KBM-7 (cell line): ENCODE data around the gene NPC1.
"Not testable (repeated sequence)": the region's sequence is repeated elsewhere in the genome, so short reads cannot be mapped to it uniquely, and the experiment has no call there.

Experiments
- DNase-seq: peaks from one replicate; pipeline ENCODE4 v3.0.0-alpha.2; 2015
- in situ Hi-C: fragments of 300-500 bp; cut with MboI; formaldehyde crosslinking; loops from 2 replicates; pipeline ENCODE4 v1.14.3; 2020; ENCODE audit warnings: low sequenced_read_pairs, low pct_unique_long_range_greater_than_20kb, mixed read lengths

Gene NPC1

GRCh38 chr18:23531912-23532311 is 54.4 kb downstream of the NPC1 start:
- in situ Hi-C loops: no loop called here
- DNase-seq: no peak

GRCh38 chr18:23530195-23530594 is 56.1 kb downstream of the NPC1 start:
- DNase-seq: no peak

GRCh38 chr18:23529604-23530003 is 56.7 kb downstream of the NPC1 start:
- in situ Hi-C loops: no loop called here
- no peak for DNase-seq

More at GRCh38 chr18:23530195-23530594, 56.1 kb downstream of the NPC1 start:
- in situ Hi-C loops: no loop called here

GRCh38 chr18:23528580-23529472 is 57.5 kb downstream of the NPC1 start:
- in situ Hi-C loops: no loop called here

GRCh38 chr18:23526501-23527063 is 59.7 kb downstream of the NPC1 start:
- in situ Hi-C loops: no loop called here
- DNase-seq: no peak

More at GRCh38 chr18:23528580-23529472, 57.5 kb downstream of the NPC1 start:
- DNase-seq: peak; percentile 32

GRCh38 chr18:23524213-23524707 is 62.0 kb downstream of the NPC1 start:
- in situ Hi-C loops: no loop called here
- DNase-seq: no peak

GRCh38 chr18:23523429-23524212 is 62.7 kb downstream of the NPC1 start:
- DNase-seq: peak; percentile 14
- in situ Hi-C loops: no loop called here

- in situ Hi-C loops: no loop called here
- DNase-seq: no peak
Observed at GRCh38 chr18:23521907-23522306, 64.4 kb downstream of the NPC1 start.

GRCh38 chr18:23521271-23521670 is 65.0 kb downstream of the NPC1 start:
- DNase-seq: no peak
- in situ Hi-C loops: no loop called here

GRCh38 chr18:23519734-23520133 is 66.6 kb downstream of the NPC1 start:
- in situ Hi-C loops: no loop called here

GRCh38 chr18:23515911-23516546 is 70.3 kb downstream of the NPC1 start:
- in situ Hi-C loops: no loop called here
- DNase-seq: peak; percentile 82

More at GRCh38 chr18:23519734-23520133, 66.6 kb downstream of the NPC1 start:
- no peak for DNase-seq

- no peak for DNase-seq
Observed at GRCh38 chr18:23512641-23513040, 73.7 kb downstream of the NPC1 start.

GRCh38 chr18:23512216-23512615 is 74.1 kb downstream of the NPC1 start:
- in situ Hi-C loops: not testable (repeated sequence)

More at GRCh38 chr18:23512641-23513040, 73.7 kb downstream of the NPC1 start:
- in situ Hi-C loops: no loop called here

GRCh38 chr18:23510923-23511322 is 75.4 kb downstream of the NPC1 start:
- in situ Hi-C loops, DNase-seq: not testable (repeated sequence)

More at GRCh38 chr18:23512216-23512615, 74.1 kb downstream of the NPC1 start:
- DNase-seq: not testable (repeated sequence)

- in situ Hi-C loops: no loop called here
- no peak for DNase-seq
Observed at GRCh38 chr18:23506393-23506792, 79.9 kb downstream of the NPC1 start.

- in situ Hi-C loops: no loop called here
- no peak for DNase-seq
Observed at GRCh38 chr18:23504720-23505119, 81.6 kb downstream of the NPC1 start.

- in situ Hi-C loops: no loop called here
Observed at GRCh38 chr18:23503963-23504344, 82.4 kb downstream of the NPC1 start.

GRCh38 chr18:23503038-23503962 is 83.0 kb downstream of the NPC1 start, which contains the start of gene RMC1:
Gene RMC1, plus strand, starts transcription at chr18:23503511. Its CDS starts 108 bp downstream, at chr18:23503619.
- in situ Hi-C loops: no loop called here
- peak; percentile 94 for DNase-seq

More at GRCh38 chr18:23503963-23504344, 82.4 kb downstream of the NPC1 start:
- no peak for DNase-seq
